NB4 (cell line): ENCODE measurements around the gene SF3B5.

Source experiments
- DNase-seq: peaks from one replicate; pipeline ENCODE4 v3.0.0; 2010; ENCODE audit warnings: low read depth
- H3K4me3 ChIP-seq: one replicate; pipeline ENCODE4 v1.5.1; 2011; ENCODE audit warnings: mild to moderate bottlenecking, low read depth, low read length, moderate library complexity
- CTCF ChIP-seq: IDR thresholded peaks from one replicate; pipeline ENCODE4 v1.5.1; 2012; ENCODE audit warnings: low read depth, low read length
- MAX ChIP-seq: IDR thresholded peaks from 2 replicates; pipeline ENCODE4 v1.6.1; 2011; ENCODE audit warnings: low read depth, low read length
- MYC ChIP-seq: IDR thresholded peaks from 2 replicates; pipeline ENCODE4 v1.6.1; 2011; ENCODE audit warnings: low read depth, low read length
- POLR2A ChIP-seq: IDR thresholded peaks from 2 replicates; pipeline ENCODE4 v1.6.1; 2011; ENCODE audit warnings: mild to moderate bottlenecking; ENCODE audit not compliant: insufficient read length; ENCODE audit errors: extremely low read depth

SF3B5 gene

GRCh38 chr6:144122861-144123260 lies 27.5 kb upstream of the SF3B5 start:
- no peak for DNase-seq
- no peak overlapping the region for H3K4me3 ChIP-seq
- TF ChIP-seq MYC: no peak
- TF ChIP-seq CTCF: no peak
- no peak for TF ChIP-seq POLR2A
- no peak for TF ChIP-seq MAX

GRCh38 chr6:144119376-144119775 lies 24.0 kb upstream of the SF3B5 start:
- no peak for DNase-seq
- no peak overlapping the region for H3K4me3 ChIP-seq
- TF ChIP-seq CTCF: no peak
- TF ChIP-seq MAX: no peak
- no peak for TF ChIP-seq MYC
- no peak for TF ChIP-seq POLR2A

GRCh38 chr6:144115219-144115618 lies 19.8 kb upstream of the SF3B5 start:
- no peak overlapping the region for H3K4me3 ChIP-seq
- TF ChIP-seq CTCF (no peak), POLR2A (no peak), MYC (no peak), MAX (no peak)
- DNase-seq: no peak

- H3K4me3 ChIP-seq: no peak overlapping the region
- DNase-seq: no peak
- TF ChIP-seq MAX (no peak), CTCF (no peak), MYC (no peak), POLR2A (no peak)
Observed at GRCh38 chr6:144113366-144113765, 18.0 kb upstream of the SF3B5 start.

- TF ChIP-seq POLR2A (no peak), MAX (no peak), MYC (no peak), CTCF (no peak)
Observed at GRCh38 chr6:144110210-144110609, 14.8 kb upstream of the SF3B5 start.

GRCh38 chr6:144106206-144106605 lies 10.8 kb upstream of the SF3B5 start:
- no peak for TF ChIP-seq MYC
- no peak overlapping the region for H3K4me3 ChIP-seq
- no peak for DNase-seq

More at GRCh38 chr6:144110210-144110609, 14.8 kb upstream of the SF3B5 start:
- H3K4me3 ChIP-seq: no peak overlapping the region
- no peak for DNase-seq
